ENCODE measurements around the gene PPP5C. TPM values are rescaled to one million over a fixed set of nuclear protein-coding genes. Genes with fewer than 3 reads are reported as not detected.
A peak's percentile ranks its signal among the peaks of the same experiment; 100 is the strongest.

The PPP5C gene
- total and polyA plus RNA-seq, 9 of the 15 experiments (the other 6 are each of a cell fraction or from before 2014, with no cell fraction given): 1.9 to 166 (median 108) TPM

- no peak for DNase-seq (ENCODE audit: extremely low read depth in 1 of 4, low spot score in 3 of 4)
- Histone ChIP-seq H3K4me3 (peak overlapping the region; percentile 63), H3K9ac (ENCODE audit: insufficient read depth in 1 of 2, low read depth in 2 of 2, low read length in 2 of 2) (peak overlapping the region; percentile 91 to 97), H3K36me3 (ENCODE audit: control insufficient read depth, insufficient read depth, low read length) (peaks cover 18% of the 10 kb centered on the region), H3K27ac (ENCODE audit: extremely low read depth, low read depth, low read length) (peak overlapping the region; percentile 92; the same call in 2 of the 3 replicates), H3K9me3 (replicated peaks; ENCODE audit: control insufficient read depth, insufficient read depth, low read depth, low read length) (peaks cover 5% of the 10 kb centered on the region), H3K9me1 (ENCODE audit: control insufficient read depth, insufficient read depth, low read length) (peaks cover 4% of the 10 kb centered on the region), H3K4me2 (ENCODE audit: insufficient read depth, low read length) (peak overlapping the region; percentile 91), H3K4me1 (replicated peaks in 1 of 2; ENCODE audit: control insufficient read depth in 2 of 2, insufficient read depth in 2 of 2, low read length in 2 of 2) (peaks cover 36 to 69% of the 10 kb centered on the region in 2 experiments), H4K20me1 (replicated peaks; ENCODE audit: control insufficient read depth, insufficient read depth, low read length) (peaks cover 18% of the 10 kb centered on the region; the same call in 1 of the 2 replicates), H3K79me2 (ENCODE audit: control insufficient read depth, insufficient read depth, low read length) (peaks cover 40% of the 10 kb centered on the region), H2AFZ (ENCODE audit: low read depth, low read length) (no peak overlapping the region), H3K27me3 (ENCODE audit: control insufficient read depth in 2 of 2, insufficient read depth in 2 of 2, low read length in 2 of 2) (no peaks in the 10 kb centered on the region)
- ATAC-seq: no peak
- TSS peak; percentile 50 for BruUV-seq (replicated peaks)
- 42% methylated on average over 42 of the region's 54 CpGs for WGBS (ENCODE audit: insufficient coverage, low coverage, missing lambda C conversion rate)
- ChIA-PET CTCF (ENCODE audit: low intra/inter-chr PET ratio) (no interaction called here), POLR2A (interaction anchor here (1.1 kb wide), 1 partner anchor 13 kb away, joined by 3 read pairs; no protein-coding TSS in a partner anchor)
- intact Hi-C loops (cut with micrococcal nuclease) (no loop called here), in situ Hi-C loops (cut with MboI) (no loop called here)
- no peak for FAIRE-seq
- TF ChIP-seq GABPB1 (CRISPR knock-in tag; IDR thresholded peaks at IDR 0.05) (0 out of 2 replicates have a peak, but pooled peaks have one; percentile 23), TAF15 (IDR thresholded peaks at IDR 0.05; ENCODE audit: low read depth, low read length) (no peak), GTF2F1 (IDR thresholded peaks at IDR 0.05; ENCODE audit: low read depth, low read length) (no peak), ZNF512 (tag; IDR thresholded peaks at IDR 0.05) (no peak), AFF4 (CRISPR knock-in tag; IDR thresholded peaks at IDR 0.05) (0 out of 2 replicates have a peak, but pooled peaks have one; percentile 49), ZFX (CRISPR knock-in tag; IDR thresholded peaks at IDR 0.05) (peak; percentile 56), ZNF408 (CRISPR knock-in tag; IDR thresholded peaks at IDR 0.05; ENCODE audit: low read depth) (no peak), DACH1 (IDR thresholded peaks at IDR 0.05; ENCODE audit: partially characterized antibody) (no peak), GTF2E2 (tag; IDR thresholded peaks at IDR 0.05) (0 out of 2 replicates have a peak, but pooled peaks have one; percentile 2), HNRNPL (IDR thresholded peaks at IDR 0.05; ENCODE audit: low read depth, low read length) (0 out of 2 replicates have a peak, but pooled peaks have one; percentile 39), RBFOX2 (IDR thresholded peaks at IDR 0.05; ENCODE audit: low read depth, low read length) (peak; percentile 38; the same call in 1 of the 2 replicates), PHB (CRISPR knock-in tag; IDR thresholded peaks at IDR 0.05) (no peak), THAP12 (CRISPR knock-in tag; IDR thresholded peaks at IDR 0.05) (no peak), BRF1 (IDR thresholded peaks at IDR 0.05; ENCODE audit: borderline replicate concordance, extremely low read depth, insufficient read length) (no peak)
Observed at GRCh38 chr19:46411925-46412649, 65.2 kb downstream of the PPP5C start.
